Lower leg skin (tissue), 3 donors: ENCODE data around the gene TMC1.

ENCODE experiments used
- CTCF ChIP-seq, 3 donors: fragments of 450-650 bp; IDR thresholded peaks; one replicate each; pipeline ENCODE4 v1.5.1; 2016; ENCODE audit warnings: antibody characterized with exemption in 3 of 3, mild to moderate bottlenecking in 3 of 3, moderate library complexity in 2 of 3
- POLR2A ChIP-seq, 2 donors: fragments of 450-650 bp; IDR thresholded peaks; one replicate each; pipeline ENCODE4 v1.6.1; 2016 to 2017; ENCODE audit warnings: antibody characterized with exemption in 2 of 2, mild to moderate bottlenecking in 1 of 2, moderate library complexity in 1 of 2

GRCh38 chr9:72743836-72744235 lies 222.4 kb downstream of the TMC1 start:
- TF ChIP-seq POLR2A (IDR thresholded peaks at IDR 0.05) (no peak), CTCF (IDR thresholded peaks at IDR 0.05) (no peak)
